GM23338 (cell line): ENCODE data around the gene SLC35B1. TPM values are rescaled to one million over a fixed set of nuclear protein-coding genes. Genes with fewer than 3 reads are reported as not detected.

Experiments used
- ATAC-seq: fragments of 200-7000 bp; cut with Tn5 transposase; 3 replicates; pipeline ENCODE4 v1.9.1; 2020
- DNase-seq: peaks from one replicate; pipeline ENCODE4 v3.0.0-alpha.2; 2015; ENCODE audit warnings: low spot score
- H2AFZ ChIP-seq: fragments of 200-600 bp; sonication (generic); 2 replicates; pipeline ENCODE4 v1.8.0; 2016; ENCODE audit warnings: antibody characterized with exemption, mild to moderate bottlenecking, moderate library complexity
- H3F3A ChIP-seq: fragments of 200-600 bp; sonication (generic); replicated peaks from 2 replicates; pipeline ENCODE4 v1.8.0; 2017; ENCODE audit warnings: antibody characterized with exemption, mixed run types, low read depth
- H3K27ac ChIP-seq: fragments of 200-600 bp; sonication (generic); 2 replicates; pipeline ENCODE4 v1.6.1; 2016; ENCODE audit warnings: low read depth
- H3K27me3 ChIP-seq: fragments of 200-600 bp; sonication (generic); 2 replicates; pipeline ENCODE4 v1.8.0; 2016; ENCODE audit warnings: mild to moderate bottlenecking, mixed run types, moderate library complexity; ENCODE audit not compliant: insufficient read depth
- H3K36me3 ChIP-seq: fragments of 200-600 bp; sonication (generic); 2 replicates; pipeline ENCODE4 v1.8.0; 2016; ENCODE audit warnings: mild to moderate bottlenecking; ENCODE audit not compliant: insufficient read depth
- H3K4me1 ChIP-seq: fragments of 200-600 bp; sonication (generic); 2 replicates; pipeline ENCODE4 v1.8.0; 2016; ENCODE audit warnings: mild to moderate bottlenecking, moderate library complexity; ENCODE audit not compliant: insufficient read depth
- H3K4me2 ChIP-seq: fragments of 200-600 bp; sonication (generic); 2 replicates; pipeline ENCODE4 v1.7.1; 2017; ENCODE audit warnings: mixed run types
- H3K4me3 ChIP-seq: fragments of 200-600 bp; sonication (generic); 2 replicates; pipeline ENCODE4 v1.6.1; 2016; ENCODE audit warnings: mixed run types
- H3K79me2 ChIP-seq: fragments of 200-600 bp; sonication (generic); replicated peaks from 2 replicates; pipeline ENCODE4 v1.8.0; 2017; ENCODE audit warnings: mild to moderate bottlenecking; ENCODE audit not compliant: insufficient read depth
- H3K9me2 ChIP-seq: fragments of 200-600 bp; sonication (generic); 2 replicates; pipeline ENCODE4 v1.8.0; 2017; ENCODE audit not compliant: insufficient read depth
- H4K20me1 ChIP-seq: fragments of 200-600 bp; sonication (generic); replicated peaks from 2 replicates; pipeline ENCODE4 v1.8.0; 2017; ENCODE audit warnings: mild to moderate bottlenecking; ENCODE audit not compliant: insufficient read depth
- H3K27ac Mint-ChIP-seq: 2 replicates; pipeline ENCODE4 v1.8.0; 2020; ENCODE audit warnings: inconsistent platforms, mild to moderate bottlenecking, moderate library complexity, mixed read lengths
- H3K27me3 Mint-ChIP-seq: 3 replicates; pipeline ENCODE4 v1.8.0; 2022; ENCODE audit warnings: low read depth, mild to moderate bottlenecking, moderate library complexity, mixed read lengths, inconsistent platforms; ENCODE audit not compliant: insufficient read depth, poor library complexity
- H3K36me3 Mint-ChIP-seq: 3 replicates; pipeline ENCODE4 v1.8.0; 2021; ENCODE audit warnings: low read depth, mild to moderate bottlenecking, inconsistent platforms, moderate library complexity, mixed read lengths
- H3K4me1 Mint-ChIP-seq: 3 replicates; pipeline ENCODE4 v1.8.0; 2020; ENCODE audit warnings: mild to moderate bottlenecking, inconsistent platforms, mixed read lengths
- H3K4me3 Mint-ChIP-seq: 3 replicates; pipeline ENCODE4 v1.8.0; 2021; ENCODE audit warnings: moderate library complexity, mild to moderate bottlenecking, inconsistent platforms, mixed read lengths
- H3K9me3 Mint-ChIP-seq: 3 replicates; pipeline ENCODE4 v1.8.0; 2020; ENCODE audit warnings: moderate library complexity, mild to moderate bottlenecking, inconsistent platforms, mixed read lengths
- CREB1 ChIP-seq: fragments of 250-450 bp; sonication (Bioruptor Pico); IDR thresholded peaks from 2 replicates; pipeline ENCODE4 v1.5.0; 2020; ENCODE audit warnings: low read depth, mild to moderate bottlenecking, moderate library complexity
- EZH2 ChIP-seq: fragments of 200-600 bp; sonication (generic); IDR thresholded peaks from one replicate; pipeline ENCODE4 v1.8.0; 2017; ENCODE audit warnings: antibody characterized with exemption, mild to moderate bottlenecking, low read depth; ENCODE audit not compliant: unreplicated experiment
- EZH2phosphoT487 ChIP-seq: fragments of 200-600 bp; sonication (generic); IDR thresholded peaks from one replicate; pipeline ENCODE4 v1.8.1; 2018; ENCODE audit warnings: antibody characterized with exemption; ENCODE audit not compliant: unreplicated experiment
- JUNB ChIP-seq: IDR thresholded peaks from one replicate; pipeline ENCODE4 v1.6.1; 2016; ENCODE audit warnings: antibody characterized with exemption; ENCODE audit not compliant: unreplicated experiment
- NANOG ChIP-seq: IDR thresholded peaks from 2 replicates; pipeline ENCODE4 v1.6.1; 2016; ENCODE audit warnings: antibody characterized with exemption, borderline replicate concordance
- POLR2AphosphoS5 ChIP-seq: IDR thresholded peaks from 2 replicates; pipeline ENCODE4 v1.6.1; 2016; ENCODE audit warnings: antibody characterized with exemption, low read depth
- STAT1 ChIP-seq: IDR thresholded peaks from one replicate; pipeline ENCODE4 v1.6.1; 2016; ENCODE audit warnings: antibody characterized with exemption; ENCODE audit not compliant: unreplicated experiment
- ZNF114 ChIP-seq: fragments of 250-450 bp; sonication (Bioruptor Pico); IDR thresholded peaks from 2 replicates; pipeline ENCODE4 v1.5.0; 2020; ENCODE audit warnings: mild to moderate bottlenecking, moderate library complexity
- ZNF331 ChIP-seq: fragments of 250-450 bp; sonication (Bioruptor Pico); IDR thresholded peaks from 2 replicates; pipeline ENCODE4 v1.5.0; 2020; ENCODE audit warnings: low read depth, mild to moderate bottlenecking, moderate library complexity
- polyA plus RNA-seq: library from polyadenylated mRNA; unstranded; fragments of >200 nt; fragmentation: Nextera tagmentation; extraction: Ambion mirVana; gene quantifications from 2 replicates; pipeline ENCODE4 v1.2.1, GENCODE V29; 2016
- total RNA-seq: library from RNA; depleted of rRNA; stranded (reverse); fragments of >200 nt; shearing (Covaris generic); gene quantifications from 2 replicates; pipeline ENCODE4 v1.2.3, GENCODE V29; 2014
- TF ChIP-seq, protein P1 (sequence below): IDR thresholded peaks from one replicate; pipeline ENCODE4 v1.6.1; 2018; ENCODE audit warnings: antibody characterized with exemption; ENCODE audit not compliant: unreplicated experiment
- TF ChIP-seq, protein P2 (sequence below): fragments of 250-450 bp; sonication (Bioruptor Pico); IDR thresholded peaks from 2 replicates; pipeline ENCODE4 v1.5.0; 2020; ENCODE audit warnings: mild to moderate bottlenecking, moderate library complexity
- TF ChIP-seq, protein P3 (sequence below): IDR thresholded peaks from 2 replicates; pipeline ENCODE4 v1.6.1; 2016; ENCODE audit warnings: antibody characterized with exemption

The SLC35B1 gene
- total and polyA plus RNA-seq, 2 experiments from 2014 or later: 56.7 to 58.9 TPM

GRCh38 chr17:49734515-49735490, 27.0 kb upstream of the SLC35B1 start:
- Mint-ChIP-seq H3K27me3 (no peaks in the 10 kb centered on the region), H3K4me3 (no peak overlapping the region)

More at GRCh38 chr17:49734515-49735490, 27.0 kb upstream of the SLC35B1 start:
- Histone ChIP-seq H3K27me3 (no peaks in the 10 kb centered on the region), H3K27ac (no peak overlapping the region), H3K36me3 (no peaks in the 10 kb centered on the region), H3K4me3 (no peak overlapping the region), H3K9me2 (no peaks in the 10 kb centered on the region; the same call in 1 of the 2 replicates), H3K79me2 (peaks cover 69% of the 10 kb centered on the region), H3K4me2 (no peak overlapping the region), H3F3A (no peaks in the 10 kb centered on the region), H3K4me1 (no peaks in the 10 kb centered on the region), H4K20me1 (peaks cover 42% of the 10 kb centered on the region), H2AFZ (no peak overlapping the region)
- Mint-ChIP-seq H3K4me1 (no peaks in the 10 kb centered on the region; the same call in 2 of the 3 replicates), H3K9me3 (no peaks in the 10 kb centered on the region), H3K27ac (no peak overlapping the region), H3K36me3 (peaks cover 10% of the 10 kb centered on the region; the same call in 2 of the 3 replicates)
- no peak for TF ChIP-seq ZNF114
- TF ChIP-seq ZNF331 (CRISPR knock-in tag): no peak
- TF ChIP-seq JUNB: no peak
- TF ChIP-seq, protein P1, sequence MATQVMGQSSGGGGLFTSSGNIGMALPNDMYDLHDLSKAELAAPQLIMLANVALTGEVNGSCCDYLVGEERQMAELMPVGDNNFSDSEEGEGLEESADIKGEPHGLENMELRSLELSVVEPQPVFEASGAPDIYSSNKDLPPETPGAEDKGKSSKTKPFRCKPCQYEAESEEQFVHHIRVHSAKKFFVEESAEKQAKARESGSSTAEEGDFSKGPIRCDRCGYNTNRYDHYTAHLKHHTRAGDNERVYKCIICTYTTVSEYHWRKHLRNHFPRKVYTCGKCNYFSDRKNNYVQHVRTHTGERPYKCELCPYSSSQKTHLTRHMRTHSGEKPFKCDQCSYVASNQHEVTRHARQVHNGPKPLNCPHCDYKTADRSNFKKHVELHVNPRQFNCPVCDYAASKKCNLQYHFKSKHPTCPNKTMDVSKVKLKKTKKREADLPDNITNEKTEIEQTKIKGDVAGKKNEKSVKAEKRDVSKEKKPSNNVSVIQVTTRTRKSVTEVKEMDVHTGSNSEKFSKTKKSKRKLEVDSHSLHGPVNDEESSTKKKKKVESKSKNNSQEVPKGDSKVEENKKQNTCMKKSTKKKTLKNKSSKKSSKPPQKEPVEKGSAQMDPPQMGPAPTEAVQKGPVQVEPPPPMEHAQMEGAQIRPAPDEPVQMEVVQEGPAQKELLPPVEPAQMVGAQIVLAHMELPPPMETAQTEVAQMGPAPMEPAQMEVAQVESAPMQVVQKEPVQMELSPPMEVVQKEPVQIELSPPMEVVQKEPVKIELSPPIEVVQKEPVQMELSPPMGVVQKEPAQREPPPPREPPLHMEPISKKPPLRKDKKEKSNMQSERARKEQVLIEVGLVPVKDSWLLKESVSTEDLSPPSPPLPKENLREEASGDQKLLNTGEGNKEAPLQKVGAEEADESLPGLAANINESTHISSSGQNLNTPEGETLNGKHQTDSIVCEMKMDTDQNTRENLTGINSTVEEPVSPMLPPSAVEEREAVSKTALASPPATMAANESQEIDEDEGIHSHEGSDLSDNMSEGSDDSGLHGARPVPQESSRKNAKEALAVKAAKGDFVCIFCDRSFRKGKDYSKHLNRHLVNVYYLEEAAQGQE: no peak
- TF ChIP-seq STAT1: no peak
- TF ChIP-seq, protein P2, sequence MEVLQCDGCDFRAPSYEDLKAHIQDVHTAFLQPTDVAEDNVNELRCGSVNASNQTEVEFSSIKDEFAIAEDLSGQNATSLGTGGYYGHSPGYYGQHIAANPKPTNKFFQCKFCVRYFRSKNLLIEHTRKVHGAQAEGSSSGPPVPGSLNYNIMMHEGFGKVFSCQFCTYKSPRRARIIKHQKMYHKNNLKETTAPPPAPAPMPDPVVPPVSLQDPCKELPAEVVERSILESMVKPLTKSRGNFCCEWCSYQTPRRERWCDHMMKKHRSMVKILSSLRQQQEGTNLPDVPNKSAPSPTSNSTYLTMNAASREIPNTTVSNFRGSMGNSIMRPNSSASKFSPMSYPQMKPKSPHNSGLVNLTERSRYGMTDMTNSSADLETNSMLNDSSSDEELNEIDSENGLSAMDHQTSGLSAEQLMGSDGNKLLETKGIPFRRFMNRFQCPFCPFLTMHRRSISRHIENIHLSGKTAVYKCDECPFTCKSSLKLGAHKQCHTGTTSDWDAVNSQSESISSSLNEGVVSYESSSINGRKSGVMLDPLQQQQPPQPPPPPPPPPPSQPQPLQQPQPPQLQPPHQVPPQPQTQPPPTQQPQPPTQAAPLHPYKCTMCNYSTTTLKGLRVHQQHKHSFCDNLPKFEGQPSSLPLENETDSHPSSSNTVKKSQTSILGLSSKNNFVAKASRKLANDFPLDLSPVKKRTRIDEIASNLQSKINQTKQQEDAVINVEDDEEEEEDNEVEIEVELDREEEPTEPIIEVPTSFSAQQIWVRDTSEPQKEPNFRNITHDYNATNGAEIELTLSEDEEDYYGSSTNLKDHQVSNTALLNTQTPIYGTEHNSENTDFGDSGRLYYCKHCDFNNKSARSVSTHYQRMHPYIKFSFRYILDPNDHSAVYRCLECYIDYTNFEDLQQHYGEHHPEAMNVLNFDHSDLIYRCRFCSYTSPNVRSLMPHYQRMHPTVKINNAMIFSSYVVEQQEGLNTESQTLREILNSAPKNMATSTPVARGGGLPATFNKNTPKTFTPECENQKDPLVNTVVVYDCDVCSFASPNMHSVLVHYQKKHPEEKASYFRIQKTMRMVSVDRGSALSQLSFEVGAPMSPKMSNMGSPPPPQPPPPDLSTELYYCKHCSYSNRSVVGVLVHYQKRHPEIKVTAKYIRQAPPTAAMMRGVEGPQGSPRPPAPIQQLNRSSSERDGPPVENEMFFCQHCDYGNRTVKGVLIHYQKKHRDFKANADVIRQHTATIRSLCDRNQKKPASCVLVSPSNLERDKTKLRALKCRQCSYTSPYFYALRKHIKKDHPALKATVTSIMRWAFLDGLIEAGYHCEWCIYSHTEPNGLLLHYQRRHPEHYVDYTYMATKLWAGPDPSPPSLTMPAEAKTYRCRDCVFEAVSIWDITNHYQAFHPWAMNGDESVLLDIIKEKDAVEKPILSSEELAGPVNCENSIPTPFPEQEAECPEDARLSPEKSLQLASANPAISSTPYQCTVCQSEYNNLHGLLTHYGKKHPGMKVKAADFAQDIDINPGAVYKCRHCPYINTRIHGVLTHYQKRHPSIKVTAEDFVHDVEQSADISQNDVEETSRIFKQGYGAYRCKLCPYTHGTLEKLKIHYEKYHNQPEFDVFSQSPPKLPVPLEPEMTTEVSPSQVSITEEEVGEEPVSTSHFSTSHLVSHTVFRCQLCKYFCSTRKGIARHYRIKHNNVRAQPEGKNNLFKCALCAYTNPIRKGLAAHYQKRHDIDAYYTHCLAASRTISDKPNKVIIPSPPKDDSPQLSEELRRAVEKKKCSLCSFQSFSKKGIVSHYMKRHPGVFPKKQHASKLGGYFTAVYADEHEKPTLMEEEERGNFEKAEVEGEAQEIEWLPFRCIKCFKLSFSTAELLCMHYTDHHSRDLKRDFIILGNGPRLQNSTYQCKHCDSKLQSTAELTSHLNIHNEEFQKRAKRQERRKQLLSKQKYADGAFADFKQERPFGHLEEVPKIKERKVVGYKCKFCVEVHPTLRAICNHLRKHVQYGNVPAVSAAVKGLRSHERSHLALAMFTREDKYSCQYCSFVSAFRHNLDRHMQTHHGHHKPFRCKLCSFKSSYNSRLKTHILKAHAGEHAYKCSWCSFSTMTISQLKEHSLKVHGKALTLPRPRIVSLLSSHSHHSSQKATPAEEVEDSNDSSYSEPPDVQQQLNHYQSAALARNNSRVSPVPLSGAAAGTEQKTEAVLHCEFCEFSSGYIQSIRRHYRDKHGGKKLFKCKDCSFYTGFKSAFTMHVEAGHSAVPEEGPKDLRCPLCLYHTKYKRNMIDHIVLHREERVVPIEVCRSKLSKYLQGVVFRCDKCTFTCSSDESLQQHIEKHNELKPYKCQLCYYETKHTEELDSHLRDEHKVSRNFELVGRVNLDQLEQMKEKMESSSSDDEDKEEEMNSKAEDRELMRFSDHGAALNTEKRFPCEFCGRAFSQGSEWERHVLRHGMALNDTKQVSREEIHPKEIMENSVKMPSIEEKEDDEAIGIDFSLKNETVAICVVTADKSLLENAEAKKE (CRISPR knock-in tag): no peak
- no peak for TF ChIP-seq NANOG
- TF ChIP-seq CREB1 (CRISPR knock-in tag): no peak
- TF ChIP-seq, protein P3, sequence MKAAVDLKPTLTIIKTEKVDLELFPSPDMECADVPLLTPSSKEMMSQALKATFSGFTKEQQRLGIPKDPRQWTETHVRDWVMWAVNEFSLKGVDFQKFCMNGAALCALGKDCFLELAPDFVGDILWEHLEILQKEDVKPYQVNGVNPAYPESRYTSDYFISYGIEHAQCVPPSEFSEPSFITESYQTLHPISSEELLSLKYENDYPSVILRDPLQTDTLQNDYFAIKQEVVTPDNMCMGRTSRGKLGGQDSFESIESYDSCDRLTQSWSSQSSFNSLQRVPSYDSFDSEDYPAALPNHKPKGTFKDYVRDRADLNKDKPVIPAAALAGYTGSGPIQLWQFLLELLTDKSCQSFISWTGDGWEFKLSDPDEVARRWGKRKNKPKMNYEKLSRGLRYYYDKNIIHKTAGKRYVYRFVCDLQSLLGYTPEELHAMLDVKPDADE: no peak
- TF ChIP-seq POLR2AphosphoS5: no peak
- no peak for TF ChIP-seq EZH2phosphoT487
- TF ChIP-seq EZH2: no peak
- ATAC-seq: no peak
- DNase-seq: no peak
